Stomach (tissue), 4 donors: ENCODE data around the gene PDE8A.
A peak's percentile ranks its signal among the peaks of the same experiment; 100 is the strongest.

Experiments
- CTCF ChIP-seq, 7 experiments: fragments of 450-650 bp in 4 of 7; fragments of 200-600 bp in 3 of 7; sonication (generic) in 3 of 7; IDR thresholded peaks; one replicate each; pipeline ENCODE4 v1.5.1; 2016 to 2019; ENCODE audit warnings: antibody characterized with exemption in 7 of 7, control low read depth in 2 of 7, mild to moderate bottlenecking in 1 of 7
- POLR2A ChIP-seq, 4 donors: fragments of 450-650 bp; IDR thresholded peaks; one replicate each; pipeline ENCODE4 v1.6.1; 2016; ENCODE audit warnings: antibody characterized with exemption in 4 of 4, control low read depth in 2 of 4, mild to moderate bottlenecking in 1 of 4, moderate library complexity in 1 of 4
- POLR2AphosphoS5 ChIP-seq, 3 donors: sonication (generic); formaldehyde crosslinking; IDR thresholded peaks; one replicate each; pipeline ENCODE4 v1.6.1; 2016; ENCODE audit warnings: antibody characterized with exemption in 3 of 3

GRCh38 chr15:84982301-84982920 is 755 bp downstream of the PDE8A start:
- peak in 1 of 7 experiments; percentile 2 for TF ChIP-seq CTCF (IDR thresholded peaks at IDR 0.05)
- no peak for TF ChIP-seq POLR2AphosphoS5 (IDR thresholded peaks at IDR 0.05)
- no peak for TF ChIP-seq POLR2A (IDR thresholded peaks at IDR 0.05)
